Body of pancreas (tissue), 4 donors: Measurements from ENCODE around the gene CSTPP1.
"Not testable (repeated sequence)": the region's sequence is repeated elsewhere in the genome, so short reads cannot be mapped to it uniquely, and the experiment has no call there.

Experiments used
- POLR2A ChIP-seq, 3 donors: fragments of 450-650 bp; IDR thresholded peaks; one replicate each; pipeline ENCODE4 v1.6.1; 2016; ENCODE audit warnings: antibody characterized with exemption in 3 of 3, mild to moderate bottlenecking in 2 of 3
- TF ChIP-seq, protein P1 (sequence below), 7 experiments: fragments of 450-650 bp in 4 of 7; fragments of 200-600 bp in 3 of 7; sonication (generic) in 3 of 7; IDR thresholded peaks; one replicate each; pipeline ENCODE4 v1.5.1; 2016 to 2019; ENCODE audit warnings: antibody characterized with exemption in 7 of 7

DNA sequence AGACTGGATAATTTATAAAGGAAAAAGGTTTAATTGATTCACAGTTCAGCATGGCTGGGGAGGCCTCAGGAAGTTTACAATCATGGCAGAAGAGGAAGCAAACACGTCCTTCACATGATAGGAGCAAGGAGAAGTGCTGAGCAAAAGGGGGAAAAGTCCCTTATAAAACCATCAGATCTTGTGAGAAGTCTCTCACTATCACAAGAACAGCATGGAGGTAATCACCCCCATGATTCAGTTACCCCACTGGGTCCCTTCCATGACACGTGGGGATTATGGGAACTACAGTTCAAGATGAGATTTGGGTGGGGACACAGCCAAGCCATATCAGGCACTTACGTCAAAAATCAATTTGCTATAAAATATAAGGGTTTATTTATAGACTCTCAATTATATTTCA lies 25.3 kb downstream of the CSTPP1 start:
- TF ChIP-seq, protein P1, sequence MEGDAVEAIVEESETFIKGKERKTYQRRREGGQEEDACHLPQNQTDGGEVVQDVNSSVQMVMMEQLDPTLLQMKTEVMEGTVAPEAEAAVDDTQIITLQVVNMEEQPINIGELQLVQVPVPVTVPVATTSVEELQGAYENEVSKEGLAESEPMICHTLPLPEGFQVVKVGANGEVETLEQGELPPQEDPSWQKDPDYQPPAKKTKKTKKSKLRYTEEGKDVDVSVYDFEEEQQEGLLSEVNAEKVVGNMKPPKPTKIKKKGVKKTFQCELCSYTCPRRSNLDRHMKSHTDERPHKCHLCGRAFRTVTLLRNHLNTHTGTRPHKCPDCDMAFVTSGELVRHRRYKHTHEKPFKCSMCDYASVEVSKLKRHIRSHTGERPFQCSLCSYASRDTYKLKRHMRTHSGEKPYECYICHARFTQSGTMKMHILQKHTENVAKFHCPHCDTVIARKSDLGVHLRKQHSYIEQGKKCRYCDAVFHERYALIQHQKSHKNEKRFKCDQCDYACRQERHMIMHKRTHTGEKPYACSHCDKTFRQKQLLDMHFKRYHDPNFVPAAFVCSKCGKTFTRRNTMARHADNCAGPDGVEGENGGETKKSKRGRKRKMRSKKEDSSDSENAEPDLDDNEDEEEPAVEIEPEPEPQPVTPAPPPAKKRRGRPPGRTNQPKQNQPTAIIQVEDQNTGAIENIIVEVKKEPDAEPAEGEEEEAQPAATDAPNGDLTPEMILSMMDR (IDR thresholded peaks at IDR 0.05): not testable (repeated sequence)
- not testable (repeated sequence) for TF ChIP-seq POLR2A (IDR thresholded peaks at IDR 0.05)
